Esophagus squamous epithelium (tissue), 5 donors: ENCODE measurements around the gene ARMC9. TPM values are rescaled to one million over a fixed set of nuclear protein-coding genes. Genes with fewer than 3 reads are reported as not detected.

Source experiments
- DNase-seq: peaks from one replicate; lab custom pipeline; 2025; lab: John Stamatoyannopoulos, UW
- H3K27ac ChIP-seq, 4 donors: fragments of 200-600 bp; sonication (generic); one replicate each; pipeline ENCODE4 v1.5.1; 2016 to 2019; ENCODE audit warnings: mild to moderate bottlenecking in 1 of 4
- H3K27me3 ChIP-seq, 4 donors: fragments of 200-600 bp; sonication (generic); 1 replicate in 3 of 4; 2 replicates in 1 of 4; pipeline versions ENCODE4 v1.5.1 to v1.6.0; 2017 to 2021; ENCODE audit warnings: antibody characterized with exemption in 1 of 4
- H3K36me3 ChIP-seq, 3 donors: fragments of 200-600 bp; sonication (generic); one replicate each; pipeline ENCODE4 v1.5.1; 2016 to 2019
- H3K4me1 ChIP-seq, 3 donors: fragments of 200-600 bp; sonication (generic); one replicate each; pipeline ENCODE4 v1.5.1; 2017 to 2019
- H3K4me3 ChIP-seq, 4 donors: fragments of 200-600 bp; sonication (generic); 1 replicate in 3 of 4; 2 replicates in 1 of 4; pipeline ENCODE4 v1.5.1; 2016 to 2019; ENCODE audit warnings: mild to moderate bottlenecking in 2 of 4, moderate library complexity in 1 of 4
- H3K9me3 ChIP-seq, 3 donors: fragments of 200-600 bp; sonication (generic); one replicate each; pipeline ENCODE4 v1.5.1; 2016 to 2019
- POLR2A ChIP-seq, 4 donors: fragments of 450-650 bp; IDR thresholded peaks; one replicate each; pipeline ENCODE4 v1.6.1; 2017; ENCODE audit warnings: antibody characterized with exemption in 4 of 4, mild to moderate bottlenecking in 4 of 4, moderate library complexity in 3 of 4
- WGBS, 2 donors: methylation state at CpG; one replicate each; pipeline ENCODE4 v1.1.5; 2018; 5-methylcytosine and 5-hydroxymethylcytosine counted together
- intact Hi-C: fragments of 100-400 bp; cut with DNase I; formaldehyde crosslinking; loops from one replicate; pipeline ENCODE4 v1.15.0; 2022
- total RNA-seq, 4 donors: library from RNA; depleted of rRNA; stranded (reverse); fragments of >200 nt; gene quantifications; one replicate each; pipeline ENCODE4 v1.1.0, GENCODE V29; 2016
- TF ChIP-seq, protein P1 (sequence below), 6 experiments: fragments of 450-650 bp in 4 of 6; fragments of 200-600 bp in 2 of 6; sonication (generic) in 2 of 6; IDR thresholded peaks; one replicate each; pipeline ENCODE4 v1.5.1; 2016 to 2019; ENCODE audit warnings: antibody characterized with exemption in 6 of 6, mild to moderate bottlenecking in 4 of 6, moderate library complexity in 4 of 6
- donor health status: DM: yes; HTN: yes; CAD: no.

The ARMC9 gene
- total RNA-seq, 4 donors from 2014 or later, result 2.1 to 13.9 (median 3.9) TPM

DNA sequence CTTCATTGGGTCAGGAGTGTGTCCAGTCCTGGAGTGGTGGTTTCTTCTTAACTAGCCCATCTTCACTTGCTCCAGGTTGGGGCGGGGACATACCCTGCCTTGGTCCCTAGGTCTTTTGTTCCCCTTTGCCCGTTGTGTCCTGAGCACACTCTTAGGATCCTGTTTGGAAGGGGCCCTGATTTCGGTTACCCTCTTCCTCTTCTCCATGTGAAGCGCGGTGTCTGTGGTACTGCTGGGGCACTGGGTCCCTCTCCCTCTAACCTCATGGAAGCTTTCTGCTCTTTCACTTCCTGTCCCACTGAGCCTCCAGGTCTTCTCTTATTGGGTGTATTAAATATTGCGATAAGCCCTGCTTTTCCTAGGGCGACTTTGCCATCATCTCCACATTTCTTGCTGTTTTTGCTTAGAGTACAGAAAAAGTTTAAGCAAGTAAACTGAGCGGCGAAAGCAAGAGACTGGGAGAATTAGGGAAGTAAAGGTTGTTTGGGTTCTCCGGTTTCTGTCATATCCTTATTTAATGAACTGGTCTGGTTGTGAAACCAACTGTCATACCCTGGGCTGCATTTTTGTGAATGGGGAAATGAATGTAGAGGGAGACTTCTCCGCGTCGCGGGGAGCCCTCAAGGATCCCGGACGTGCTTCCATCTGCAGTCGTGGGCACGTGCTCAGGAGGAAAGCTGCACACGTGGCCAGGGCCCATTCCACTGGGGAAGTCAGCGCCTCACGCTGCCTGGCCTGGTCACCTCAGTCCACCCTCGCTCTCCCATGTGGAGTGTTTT lies 123.3 kb downstream of the ARMC9 start:
- TF ChIP-seq, protein P1, sequence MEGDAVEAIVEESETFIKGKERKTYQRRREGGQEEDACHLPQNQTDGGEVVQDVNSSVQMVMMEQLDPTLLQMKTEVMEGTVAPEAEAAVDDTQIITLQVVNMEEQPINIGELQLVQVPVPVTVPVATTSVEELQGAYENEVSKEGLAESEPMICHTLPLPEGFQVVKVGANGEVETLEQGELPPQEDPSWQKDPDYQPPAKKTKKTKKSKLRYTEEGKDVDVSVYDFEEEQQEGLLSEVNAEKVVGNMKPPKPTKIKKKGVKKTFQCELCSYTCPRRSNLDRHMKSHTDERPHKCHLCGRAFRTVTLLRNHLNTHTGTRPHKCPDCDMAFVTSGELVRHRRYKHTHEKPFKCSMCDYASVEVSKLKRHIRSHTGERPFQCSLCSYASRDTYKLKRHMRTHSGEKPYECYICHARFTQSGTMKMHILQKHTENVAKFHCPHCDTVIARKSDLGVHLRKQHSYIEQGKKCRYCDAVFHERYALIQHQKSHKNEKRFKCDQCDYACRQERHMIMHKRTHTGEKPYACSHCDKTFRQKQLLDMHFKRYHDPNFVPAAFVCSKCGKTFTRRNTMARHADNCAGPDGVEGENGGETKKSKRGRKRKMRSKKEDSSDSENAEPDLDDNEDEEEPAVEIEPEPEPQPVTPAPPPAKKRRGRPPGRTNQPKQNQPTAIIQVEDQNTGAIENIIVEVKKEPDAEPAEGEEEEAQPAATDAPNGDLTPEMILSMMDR (IDR thresholded peaks at IDR 0.05), result no peak
- no peak for TF ChIP-seq POLR2A (IDR thresholded peaks at IDR 0.05)
- intact Hi-C loops, result no loop called here
- Histone ChIP-seq H3K36me3 (no peaks in the 10 kb centered on the region), H3K27ac (peak overlapping the region in 2 of 4 donors; percentile 29 to 62), H3K9me3 (no peaks in the 10 kb centered on the region), H3K4me3 (no peak overlapping the region), H3K27me3 (no peaks in the 10 kb centered on the region), H3K4me1 (peaks cover 0 to 10% (median 0%) of the 10 kb centered on the region in 3 donors)
- 75 to 82% methylated on average over 16 to 19 of the region's 22 CpGs for WGBS, 2 donors
- no peak for DNase-seq

DNA sequence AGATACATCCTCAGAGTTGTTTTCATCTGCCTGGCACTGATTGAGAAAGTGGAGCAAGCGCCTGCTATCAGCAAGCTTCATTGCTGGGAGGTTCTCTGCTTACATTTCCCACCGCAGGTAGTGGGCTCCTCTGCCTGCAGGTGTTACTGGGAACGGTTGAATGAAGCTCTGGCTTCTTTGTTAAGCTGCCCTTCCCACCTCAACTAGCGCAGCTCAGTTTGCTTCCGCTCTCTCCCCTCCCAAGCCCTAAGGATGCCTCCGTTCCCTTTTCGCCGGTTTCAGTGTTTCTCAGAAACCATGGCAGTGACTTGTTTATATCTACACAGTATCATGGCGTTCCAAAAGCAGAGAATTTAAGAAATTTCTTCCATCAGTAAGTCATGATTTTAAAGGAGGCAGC lies 124.9 kb downstream of the ARMC9 start:
- WGBS, 2 donors, result 75 to 89% methylated on average over 9 of the region's 9 CpGs
- no peak for DNase-seq
- TF ChIP-seq, protein P1 (IDR thresholded peaks at IDR 0.05), result no peak
- H3K4me1 ChIP-seq, result peaks cover 0 to 10% (median 0%) of the 10 kb centered on the region in 3 donors
- H3K9me3 ChIP-seq, result no peaks in the 10 kb centered on the region
- intact Hi-C loops, result no loop called here
- H3K27ac ChIP-seq, result no peak overlapping the region
- no peaks in the 10 kb centered on the region for H3K27me3 ChIP-seq
- no peak overlapping the region for H3K4me3 ChIP-seq
- H3K36me3 ChIP-seq, result no peaks in the 10 kb centered on the region

DNA sequence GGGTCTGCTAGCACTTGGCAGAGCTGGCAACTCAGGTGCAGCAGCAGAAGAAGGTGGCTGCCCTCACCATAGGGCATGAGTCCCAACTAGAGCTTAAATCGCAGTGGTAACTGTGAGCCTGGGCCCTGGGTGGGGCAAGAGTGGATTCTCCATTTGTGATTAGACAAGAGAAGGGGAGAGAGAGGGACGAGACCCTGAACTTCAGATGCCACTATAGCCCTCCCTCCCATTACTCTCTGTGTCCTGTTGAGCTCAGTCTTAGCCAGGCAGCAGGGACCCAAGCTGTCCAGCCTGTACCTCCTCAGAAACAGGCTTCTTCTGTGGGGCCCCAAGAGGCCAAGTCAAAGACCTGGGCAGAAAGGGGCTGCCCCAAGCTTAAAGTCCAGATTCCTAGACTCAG lies 127.4 kb downstream of the ARMC9 start:
- no peak overlapping the region for H3K27ac ChIP-seq

DNA sequence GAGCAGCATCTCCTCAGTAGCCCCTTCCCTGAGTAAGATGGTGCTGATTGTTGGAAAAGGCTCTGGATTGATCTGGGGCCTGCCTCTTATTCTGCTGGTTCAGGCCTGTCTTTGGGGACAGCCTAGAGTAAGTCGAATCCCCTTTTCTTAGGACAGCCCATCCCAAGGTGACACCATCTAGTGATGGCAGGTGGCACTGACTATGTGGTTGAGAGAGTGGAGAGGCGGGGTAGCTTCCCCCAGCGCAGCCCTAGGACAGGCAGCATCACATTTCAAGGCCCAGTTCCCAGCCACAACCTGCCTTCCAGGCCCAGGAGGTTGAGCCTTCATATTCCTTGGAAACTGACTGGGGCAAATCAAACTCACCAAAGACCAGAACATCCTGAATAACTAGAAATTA lies 128.0 kb downstream of the ARMC9 start:
- TF ChIP-seq, protein P1 (IDR thresholded peaks at IDR 0.05), result no peak
- TF ChIP-seq POLR2A (IDR thresholded peaks at IDR 0.05), result no peak
- intact Hi-C loops, result no loop called here
- no peaks in the 10 kb centered on the region for H3K9me3 ChIP-seq
- no peak for DNase-seq
- H3K27me3 ChIP-seq, result no peaks in the 10 kb centered on the region
- WGBS, 2 donors, result 82 to 86% methylated on average over 1 to 2 of the region's 3 CpGs
- H3K4me3 ChIP-seq, result no peak overlapping the region
- H3K27ac ChIP-seq, result no peak overlapping the region
- no peaks in the 10 kb centered on the region for H3K36me3 ChIP-seq
- H3K4me1 ChIP-seq, result no peaks in the 10 kb centered on the region

More for the DNA sequence above, 127.4 kb downstream of the ARMC9 start:
- no peak overlapping the region for H3K4me3 ChIP-seq
- 79 to 93% methylated on average over 2 of the region's 2 CpGs for WGBS, 2 donors
- no peaks in the 10 kb centered on the region for H3K27me3 ChIP-seq
- DNase-seq, result no peak
- intact Hi-C loops, result no loop called here
- no peak for TF ChIP-seq POLR2A (IDR thresholded peaks at IDR 0.05)
- TF ChIP-seq, protein P1 (IDR thresholded peaks at IDR 0.05), result no peak
- no peaks in the 10 kb centered on the region for H3K36me3 ChIP-seq
- H3K9me3 ChIP-seq, result no peaks in the 10 kb centered on the region
- H3K4me1 ChIP-seq, result peaks cover 0 to 6% (median 0%) of the 10 kb centered on the region in 3 donors

DNA sequence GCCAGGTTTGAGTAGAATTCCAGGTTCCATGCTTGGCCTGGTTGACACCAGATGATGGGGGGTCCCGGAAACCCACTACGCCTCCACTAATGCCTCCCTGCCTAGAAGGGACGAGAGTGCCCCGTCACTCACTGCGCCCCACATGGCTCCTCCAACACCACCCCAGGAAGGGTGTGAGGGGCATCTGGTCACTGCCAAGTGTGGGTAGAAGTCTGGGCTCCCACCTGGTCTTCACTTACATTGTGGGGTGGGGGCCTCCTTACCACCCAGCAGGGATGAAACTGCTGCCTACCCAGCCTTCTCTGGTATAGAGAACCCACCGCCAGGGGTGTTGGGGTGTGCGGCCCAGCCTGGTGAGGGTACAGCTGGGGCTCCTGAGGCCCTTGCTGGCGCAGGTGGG lies 131.9 kb downstream of the ARMC9 start:
- Histone ChIP-seq H3K4me3 (no peak overlapping the region), H3K36me3 (peaks cover 0 to 16% (median 0%) of the 10 kb centered on the region in 3 donors), H3K27ac (no peak overlapping the region), H3K9me3 (no peaks in the 10 kb centered on the region), H3K4me1 (no peaks in the 10 kb centered on the region), H3K27me3 (no peaks in the 10 kb centered on the region)
- TF ChIP-seq, protein P1 (IDR thresholded peaks at IDR 0.05), result no peak
- TF ChIP-seq POLR2A (IDR thresholded peaks at IDR 0.05), result no peak
- intact Hi-C loops, result no loop called here
- DNase-seq, result no peak
- WGBS, 2 donors, result 92% methylated on average over 2 to 7 of the region's 8 CpGs
